Measurements from ENCODE around the gene SSC4D. TPM values are rescaled to one million over a fixed set of nuclear protein-coding genes. Genes with fewer than 3 reads are reported as not detected.

The SSC4D gene
- total RNA-seq, 2 experiments from 2014 or later, result 0.67 to 0.68 TPM

- Mint-ChIP-seq H3K27me3 (no peaks in the 10 kb centered on the region), H3K9me3 (no peaks in the 10 kb centered on the region), H3K4me1 (ENCODE audit: low read depth) (peaks cover 43% of the 10 kb centered on the region), H3K27ac (peak overlapping the region; percentile 97), H3K36me3 (ENCODE audit: low read depth) (peaks cover 45% of the 10 kb centered on the region), H3K4me3 (peak overlapping the region; percentile 96)
- CTCF ChIA-PET, result no interaction called here
- DNase-seq (no peak), ATAC-seq (no peak)
- POLR2A ChIA-PET, result interaction anchor here (0.9 to 1.9 kb wide), 4 partner anchors 11 to 39 kb away, joined by 3 to 8 read pairs (median 5); no protein-coding TSS in a partner anchor
- intact Hi-C loops (cut with micrococcal nuclease), result no loop called here
- TF ChIP-seq CTCF (IDR thresholded peaks at IDR 0.05), result peak; percentile 12
These were observed 52.7 kb downstream of the SSC4D start for GRCh38 chr7:76356823-76357222.

- intact Hi-C loops (cut with micrococcal nuclease), result no loop called here
- ChIA-PET CTCF (no interaction called here), POLR2A (interaction anchor here (0.7 to 1.9 kb wide), 3 partner anchors 11 to 202 kb away, joined by 3 to 8 read pairs (median 3); no protein-coding TSS in a partner anchor)
- no peak for TF ChIP-seq CTCF (IDR thresholded peaks at IDR 0.05)
- Mint-ChIP-seq H3K36me3 (ENCODE audit: low read depth) (peaks cover 52% of the 10 kb centered on the region), H3K4me3 (peak overlapping the region; percentile 27), H3K9me3 (no peaks in the 10 kb centered on the region), H3K4me1 (ENCODE audit: low read depth) (peaks cover 50% of the 10 kb centered on the region), H3K27me3 (no peaks in the 10 kb centered on the region), H3K27ac (no peak overlapping the region)
- DNase-seq (no peak), ATAC-seq (no peak)
These were observed 53.4 kb downstream of the SSC4D start for GRCh38 chr7:76356115-76356514.

GRCh38 chr7:76354981-76355730, 54.3 kb downstream of the SSC4D start:
- H3K27ac Mint-ChIP-seq, result no peak overlapping the region
- intact Hi-C loops (cut with micrococcal nuclease), result no loop called here
- ATAC-seq (no peak), DNase-seq (no peak)
- ChIA-PET POLR2A (interaction anchor here (1.5 kb wide), 2 partner anchors 28 to 37 kb away, joined by 4 to 7 read pairs; no protein-coding TSS in a partner anchor), CTCF (no interaction called here)
- TF ChIP-seq CTCF (IDR thresholded peaks at IDR 0.05), result no peak
- no peak overlapping the region for H3K4me3 Mint-ChIP-seq
- H3K9me3 Mint-ChIP-seq, result no peaks in the 10 kb centered on the region
- H3K4me1 Mint-ChIP-seq (ENCODE audit: low read depth), result peaks cover 59% of the 10 kb centered on the region
- H3K27me3 Mint-ChIP-seq, result no peaks in the 10 kb centered on the region
- peaks cover 61% of the 10 kb centered on the region for H3K36me3 Mint-ChIP-seq (ENCODE audit: low read depth)

GRCh38 chr7:76354516-76354915, 55.0 kb downstream of the SSC4D start:
- intact Hi-C loops (cut with micrococcal nuclease), result no loop called here
- no peak overlapping the region for H3K4me3 Mint-ChIP-seq
- H3K4me1 Mint-ChIP-seq (ENCODE audit: low read depth), result peaks cover 60% of the 10 kb centered on the region
- ChIA-PET POLR2A (interaction anchor here (1.2 to 1.5 kb wide), 3 partner anchors 11 to 37 kb away, joined by 3 to 7 read pairs (median 4); no protein-coding TSS in a partner anchor), CTCF (no interaction called here)
- no peak for TF ChIP-seq CTCF (IDR thresholded peaks at IDR 0.05)
- ATAC-seq (no peak), DNase-seq (no peak)
- H3K27me3 Mint-ChIP-seq, result no peaks in the 10 kb centered on the region
- peaks cover 67% of the 10 kb centered on the region for H3K36me3 Mint-ChIP-seq (ENCODE audit: low read depth)
- no peak overlapping the region for H3K27ac Mint-ChIP-seq
- H3K9me3 Mint-ChIP-seq, result no peaks in the 10 kb centered on the region

GRCh38 chr7:76353744-76354143, 55.8 kb downstream of the SSC4D start:
- Mint-ChIP-seq H3K27ac (no peak overlapping the region), H3K4me3 (no peak overlapping the region), H3K27me3 (no peaks in the 10 kb centered on the region), H3K36me3 (ENCODE audit: low read depth) (peaks cover 73% of the 10 kb centered on the region), H3K9me3 (no peaks in the 10 kb centered on the region), H3K4me1 (ENCODE audit: low read depth) (peaks cover 63% of the 10 kb centered on the region)
- ChIA-PET POLR2A (interaction anchor here (1.2 to 1.5 kb wide), 3 partner anchors 10 to 27 kb away, joined by 3 to 7 read pairs (median 3); no protein-coding TSS in a partner anchor), CTCF (interaction anchor here (1.1 to 1.4 kb wide), 2 partner anchors 11 to 23 kb away, joined by 3 read pairs; no protein-coding TSS in a partner anchor)
- DNase-seq, result no peak
- intact Hi-C loops (cut with micrococcal nuclease), result no loop called here
- ATAC-seq, result no peak
- TF ChIP-seq CTCF (IDR thresholded peaks at IDR 0.05), result no peak
